HS-27A (cell line): Measurements from ENCODE around the gene HINT2.

Experiments
- DNase-seq: peaks from one replicate; pipeline ENCODE4 v3.0.0-alpha.2; 2012; ENCODE audit warnings: low read depth, missing footprints

Gene HINT2

DNA sequence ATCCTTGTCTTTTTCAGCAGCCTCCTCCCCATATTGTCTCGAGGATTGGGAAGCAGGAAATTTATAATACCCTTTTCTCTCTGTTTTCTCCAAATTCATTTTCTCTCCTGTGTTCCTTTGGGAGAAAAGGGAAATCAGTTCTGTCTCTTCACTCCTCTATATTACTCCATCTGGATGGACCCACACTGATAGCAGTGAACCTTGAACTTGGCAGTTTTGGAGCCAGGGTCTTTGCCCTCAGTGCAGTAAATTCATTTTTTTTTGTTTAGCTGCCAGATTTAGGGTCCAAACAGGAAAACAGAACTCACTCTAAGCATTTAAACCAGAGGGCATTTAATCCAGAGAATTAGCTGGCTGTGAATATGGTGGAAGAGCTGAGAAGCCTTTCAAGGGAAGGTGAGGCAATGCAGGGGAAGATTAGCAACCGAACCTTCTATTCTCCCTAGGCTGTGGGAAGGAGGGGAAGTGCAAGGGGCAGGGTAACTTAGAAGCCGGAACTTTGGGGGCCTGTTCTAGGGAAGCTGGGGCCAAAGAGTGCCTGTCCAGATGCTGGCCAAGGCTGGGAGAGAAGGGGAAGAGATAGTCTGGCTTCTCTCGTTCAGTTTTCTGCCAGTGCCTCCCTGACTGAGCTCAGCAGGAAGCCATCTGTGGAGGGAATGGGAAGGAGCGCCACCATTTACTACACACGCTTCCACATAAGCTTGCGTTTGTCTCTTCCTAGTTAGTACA is 39.8 kb downstream of the HINT2 start:
- no peak for DNase-seq

GRCh38 chr9:35771943-35772342 is 42.9 kb downstream of the HINT2 start:
- DNase-seq, result no peak

GRCh38 chr9:35771534-35771933 is 43.3 kb downstream of the HINT2 start:
- no peak for DNase-seq

DNA sequence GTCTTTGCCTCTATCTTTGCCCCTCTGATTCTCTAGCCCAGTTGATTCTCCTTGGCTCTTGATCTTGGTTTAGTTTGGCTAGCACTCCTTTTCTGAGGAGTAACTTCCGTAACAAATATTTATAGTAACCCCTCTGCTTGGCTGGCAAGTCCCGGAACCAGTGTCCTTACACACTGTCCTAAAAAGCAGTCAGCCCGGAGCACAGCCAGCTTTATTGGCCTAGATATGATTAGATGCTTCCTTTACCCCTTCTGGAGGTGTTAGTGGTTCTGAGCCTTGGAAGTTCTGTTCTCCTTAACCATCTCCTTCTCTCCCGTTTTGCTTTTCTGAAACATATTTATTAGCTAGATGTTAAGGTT is 43.8 kb downstream of the HINT2 start:
- no peak for DNase-seq

GRCh38 chr9:35769763-35770162 is 45.1 kb downstream of the HINT2 start:
- DNase-seq, result no peak

GRCh38 chr9:35767458-35767857 is 47.4 kb downstream of the HINT2 start:
- no peak for DNase-seq

DNA sequence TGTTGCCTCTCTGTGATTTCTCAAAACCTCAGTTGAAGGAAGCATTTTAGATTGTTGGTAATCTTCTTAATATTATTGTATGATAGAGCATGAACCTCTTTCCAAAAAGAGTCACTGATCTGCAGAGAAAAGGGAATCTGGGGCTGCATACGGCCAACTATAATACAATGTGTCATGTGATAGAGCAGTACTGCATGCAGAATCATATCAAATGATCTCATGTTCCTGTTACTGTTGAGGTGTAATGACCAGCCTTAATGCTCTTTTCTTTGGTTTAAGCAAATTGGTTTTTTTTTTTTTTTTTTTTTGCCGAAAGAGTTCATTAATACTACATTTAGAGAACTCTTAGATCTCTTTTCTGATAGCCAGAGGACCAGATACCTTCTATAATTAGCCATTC is 47.8 kb downstream of the HINT2 start:
- DNase-seq, result no peak

GRCh38 chr9:35763803-35764202 is 51.0 kb downstream of the HINT2 start:
- DNase-seq, result no peak

DNA sequence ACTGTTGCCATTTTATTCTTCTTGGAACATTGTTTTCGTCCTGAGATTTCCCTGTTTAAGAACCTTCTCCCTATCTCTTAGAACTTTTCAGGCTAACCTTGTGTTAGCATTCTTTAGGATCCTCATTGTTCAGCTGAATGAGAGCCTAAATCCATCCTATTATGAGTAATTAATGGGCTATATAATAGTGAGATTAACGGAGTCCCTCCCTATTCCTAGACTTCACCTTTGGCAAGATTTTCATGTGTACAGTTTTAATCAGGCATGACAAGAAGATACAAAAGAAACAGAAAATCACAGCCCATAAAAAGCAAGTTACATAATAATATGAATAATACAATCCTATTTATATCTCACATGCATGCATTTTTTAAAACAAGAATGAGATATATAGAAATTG is 51.7 kb downstream of the HINT2 start:
- DNase-seq, result no peak
